ENCODE results near the gene RPL10. TPM values are rescaled to one million over a fixed set of nuclear protein-coding genes. Genes with fewer than 3 reads are reported as not detected.

The RPL10 gene
- total and polyA plus RNA-seq, 9 of the 15 experiments (the other 6 are each of a cell fraction or from before 2014, with no cell fraction given), result 3,774 to 7,600 (median 5,014) TPM

- TF ChIP-seq GMEB1 (CRISPR knock-in tag; IDR thresholded peaks at IDR 0.05), result peak; percentile 83
- no peak for TF ChIP-seq ETV1 (tag; conservative IDR thresholded peaks at IDR 0.05; ENCODE audit: low read depth)
- no peak for TF ChIP-seq CUX1 (CRISPR knock-in tag; IDR thresholded peaks at IDR 0.05)
- TF ChIP-seq HMG20A (CRISPR knock-in tag; conservative IDR thresholded peaks at IDR 0.05), result no peak
- no peak for TF ChIP-seq JUND (IDR thresholded peaks at IDR 0.05; ENCODE audit: borderline replicate concordance, low read depth, low read length)
- TF ChIP-seq JUND (tag; IDR thresholded peaks at IDR 0.05; ENCODE audit: borderline replicate concordance, low read depth, low read length), result no peak
- no peak for TF ChIP-seq MXI1 (IDR thresholded peaks at IDR 0.05; ENCODE audit: low read depth, low read length)
- TF ChIP-seq LEF1 (IDR thresholded peaks at IDR 0.05), result no peak
- no peak for TF ChIP-seq JUN (IDR thresholded peaks at IDR 0.05; ENCODE audit: borderline replicate concordance, low read depth, low read length)
- no peak for TF ChIP-seq JUN (CRISPR knock-in tag; IDR thresholded peaks at IDR 0.05; ENCODE audit: borderline replicate concordance)
- TF ChIP-seq TAF7 (tag; IDR thresholded peaks at IDR 0.05), result 0 out of 2 replicates have a peak, but pooled peaks have one; percentile 24
- TF ChIP-seq FIP1L1 (IDR thresholded peaks at IDR 0.05; ENCODE audit: low read depth, low read length, poor library complexity, severe bottlenecking), result peak; percentile 35
- no peak for TF ChIP-seq SOX6 (IDR thresholded peaks at IDR 0.05)
- TF ChIP-seq ZNF134 (CRISPR knock-in tag; conservative IDR thresholded peaks at IDR 0.05), result peak; percentile 49; the same call in 1 of the 2 replicates
- TF ChIP-seq ZFP30 (CRISPR knock-in tag; IDR thresholded peaks at IDR 0.05; ENCODE audit: borderline replicate concordance), result no peak
- TF ChIP-seq L3MBTL2 (IDR thresholded peaks at IDR 0.05), result no peak
- TF ChIP-seq KLF16 (IDR thresholded peaks at IDR 0.05), result no peak
- TF ChIP-seq HNRNPUL1 (IDR thresholded peaks at IDR 0.05; ENCODE audit: low read length), result no peak
- TF ChIP-seq KDM5B (IDR thresholded peaks at IDR 0.05; ENCODE audit: insufficient replicate concordance, low read depth, low read length), result peak; percentile 30
- peak; percentile 26; the same call in 1 of the 2 replicates for TF ChIP-seq POLR2A (conservative IDR thresholded peaks at IDR 0.05)
- 0 out of 2 replicates have a peak, but pooled peaks have one; percentile 30 for TF ChIP-seq KLF13 (tag; IDR thresholded peaks at IDR 0.05; ENCODE audit: borderline replicate concordance, low read depth)
- TF ChIP-seq ZNF197 (CRISPR knock-in tag; IDR thresholded peaks at IDR 0.05; ENCODE audit: low read depth), result no peak
- no peak for TF ChIP-seq CCNT2 (IDR thresholded peaks at IDR 0.05; ENCODE audit: borderline replicate concordance, extremely low read depth, insufficient read length, low read depth, low read length)
Observed at GRCh38 chrX:154436983-154437752, 39.0 kb downstream of the RPL10 start, which contains the start of gene GDI1 (continued).

Measured in K562 (cell line).